Urinary bladder (tissue), 4 donors: ENCODE measurements around the gene PTPRH. TPM values are rescaled to one million over a fixed set of nuclear protein-coding genes. Genes with fewer than 3 reads are reported as not detected.

Source experiments
- DNase-seq: peaks from one replicate; pipeline ENCODE4 v3.0.0-alpha.2; 2015; ENCODE audit errors: extremely low spot score
- H3K27ac ChIP-seq: one replicate; pipeline ENCODE4 v1.5.1; 2013; ENCODE audit warnings: low read depth, mild to moderate bottlenecking, moderate library complexity
- H3K36me3 ChIP-seq: one replicate; pipeline ENCODE4 v1.6.1; 2013; ENCODE audit warnings: mild to moderate bottlenecking, moderate library complexity; ENCODE audit not compliant: insufficient read depth
- H3K4me1 ChIP-seq: one replicate; pipeline ENCODE4 v1.6.1; 2013; ENCODE audit warnings: mild to moderate bottlenecking, moderate library complexity; ENCODE audit not compliant: insufficient read depth
- H3K4me3 ChIP-seq: one replicate; pipeline ENCODE4 v1.5.1; 2013; ENCODE audit warnings: low read depth, low read length
- WGBS: extraction: QIAGEN DNeasy Blood & Tissue Kit; methylation state at CpG from one replicate; pipeline ENCODE4 v1.1.7; 2013; 5-methylcytosine and 5-hydroxymethylcytosine counted together
- polyA plus RNA-seq: library from polyadenylated mRNA; stranded (reverse); fragments of 200-250 nt; gene quantifications from one replicate; pipeline ENCODE4 v1.2.3, GENCODE V29; 2013
- total RNA-seq: library from RNA; depleted of rRNA; stranded (reverse); fragments of >200 nt; gene quantifications from one replicate; pipeline ENCODE4 v1.2.3, GENCODE V29; 2014
- donor health status: healthy with polysubstance abuse.
- donor health status: healthy.

Gene PTPRH
- total and polyA plus RNA-seq, 2 donors: 1.6 to 3.6 TPM

DNA sequence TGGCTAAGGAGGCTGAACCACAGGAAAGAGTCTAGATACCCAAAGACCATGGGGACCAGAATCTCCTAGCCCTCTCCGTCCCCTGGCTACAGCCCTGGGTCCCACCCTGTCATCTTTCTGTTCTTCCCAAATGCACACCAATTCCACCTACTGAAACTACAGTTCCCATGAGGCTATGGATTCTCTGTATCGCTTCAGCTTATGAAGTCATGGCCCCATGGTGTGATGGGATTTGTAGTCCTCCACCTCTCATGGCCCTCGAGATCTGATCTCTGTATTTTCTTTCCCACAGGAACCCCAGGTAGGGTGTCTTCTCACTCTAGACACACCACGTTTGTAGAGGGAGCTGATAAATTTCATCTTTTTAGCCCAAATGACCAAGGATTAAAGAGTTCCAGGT is 11.8 kb downstream of the PTPRH start:
- Histone ChIP-seq H3K4me3 (no peak overlapping the region), H3K36me3 (no peaks in the 10 kb centered on the region), H3K4me1 (no peaks in the 10 kb centered on the region), H3K27ac (no peak overlapping the region)
- 54% methylated on average over 4 of the region's 4 CpGs for WGBS
- no peak for DNase-seq

DNA sequence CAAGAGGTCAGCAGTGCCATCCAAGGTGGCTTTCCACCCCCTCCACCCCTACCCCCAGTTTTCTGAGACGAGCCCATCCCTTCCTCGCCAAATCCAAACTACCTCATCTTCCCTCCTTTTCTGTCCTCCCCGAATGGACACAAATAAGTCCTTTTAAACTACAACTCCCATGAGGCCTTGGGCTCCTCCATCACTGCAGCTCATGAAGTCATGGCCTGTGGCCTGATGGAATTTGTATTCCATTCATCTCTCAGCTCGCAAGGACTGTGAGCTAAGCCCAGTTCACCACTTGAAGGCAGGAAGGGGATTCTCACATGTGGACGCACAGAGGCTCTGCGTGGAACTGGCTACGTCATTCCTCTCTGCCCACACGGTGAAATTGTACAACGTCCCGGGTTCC is 12.5 kb downstream of the PTPRH start:
- 84% methylated on average over 10 of the region's 10 CpGs for WGBS
- no peaks in the 10 kb centered on the region for H3K36me3 ChIP-seq
- no peak for DNase-seq

DNA sequence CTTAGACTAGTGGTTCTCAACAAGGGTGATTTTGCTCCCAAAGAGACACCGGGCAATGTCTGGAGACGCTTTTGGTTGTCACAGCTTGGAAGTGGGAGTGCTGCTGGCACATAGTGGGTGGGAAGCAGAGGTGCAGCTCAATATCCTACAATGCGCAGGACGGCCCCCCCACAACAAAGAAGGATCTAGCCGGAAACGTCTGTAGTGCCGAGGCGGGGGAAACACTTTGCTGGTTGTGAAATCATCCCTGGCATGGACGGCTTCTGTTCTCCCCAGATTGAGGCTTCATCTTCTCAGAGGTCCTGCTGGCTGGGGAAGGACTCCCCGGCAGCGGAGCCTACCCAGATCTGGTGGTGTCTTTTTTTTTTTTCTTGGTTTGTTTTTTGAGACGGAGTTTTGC is 15.8 kb downstream of the PTPRH start:
- Histone ChIP-seq H3K36me3 (no peaks in the 10 kb centered on the region), H3K27ac (no peak overlapping the region)
- DNase-seq: no peak

More for the DNA sequence above, 12.5 kb downstream of the PTPRH start:
- H3K4me1 ChIP-seq: no peaks in the 10 kb centered on the region
- no peak overlapping the region for H3K27ac ChIP-seq
- H3K4me3 ChIP-seq: no peak overlapping the region

DNA sequence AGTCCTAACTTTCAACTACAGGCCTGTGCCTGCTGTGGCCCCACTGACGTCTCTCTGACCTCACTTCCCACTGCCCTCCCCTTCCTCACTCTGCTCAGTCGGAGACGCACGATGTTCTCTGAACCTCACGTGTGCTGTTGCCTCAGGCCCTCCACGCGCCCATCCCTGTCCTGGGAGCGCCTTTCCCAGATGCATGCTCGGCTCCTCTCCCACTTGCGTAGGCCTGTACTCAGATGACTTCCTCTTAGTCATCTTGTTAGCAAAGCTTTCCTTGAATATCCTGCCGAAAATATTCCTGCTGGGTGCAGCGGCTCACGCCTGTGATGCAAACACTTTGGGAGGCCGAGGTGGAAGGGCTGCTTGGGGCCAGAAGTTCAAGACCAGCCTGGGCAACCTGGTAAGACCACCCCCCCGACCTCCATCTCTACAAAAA is 19.9 kb downstream of the PTPRH start:
- no peaks in the 10 kb centered on the region for H3K36me3 ChIP-seq
- no peak for DNase-seq
- no peak overlapping the region for H3K4me3 ChIP-seq
- no peaks in the 10 kb centered on the region for H3K4me1 ChIP-seq
- WGBS: 55% methylated on average over 15 of the region's 15 CpGs
- H3K27ac ChIP-seq: no peak overlapping the region

More for the DNA sequence above, 15.8 kb downstream of the PTPRH start:
- Histone ChIP-seq H3K4me3 (no peak overlapping the region), H3K4me1 (no peaks in the 10 kb centered on the region)
- WGBS: 77% methylated on average over 12 of the region's 12 CpGs

- Histone ChIP-seq H3K27ac (no peak overlapping the region), H3K4me1 (no peaks in the 10 kb centered on the region), H3K4me3 (no peak overlapping the region), H3K36me3 (no peaks in the 10 kb centered on the region)
- DNase-seq: no peak
- 64% methylated on average over 8 of the region's 8 CpGs for WGBS
Observed at GRCh38 chr19:55188625-55189024, 20.7 kb downstream of the PTPRH start.

DNA sequence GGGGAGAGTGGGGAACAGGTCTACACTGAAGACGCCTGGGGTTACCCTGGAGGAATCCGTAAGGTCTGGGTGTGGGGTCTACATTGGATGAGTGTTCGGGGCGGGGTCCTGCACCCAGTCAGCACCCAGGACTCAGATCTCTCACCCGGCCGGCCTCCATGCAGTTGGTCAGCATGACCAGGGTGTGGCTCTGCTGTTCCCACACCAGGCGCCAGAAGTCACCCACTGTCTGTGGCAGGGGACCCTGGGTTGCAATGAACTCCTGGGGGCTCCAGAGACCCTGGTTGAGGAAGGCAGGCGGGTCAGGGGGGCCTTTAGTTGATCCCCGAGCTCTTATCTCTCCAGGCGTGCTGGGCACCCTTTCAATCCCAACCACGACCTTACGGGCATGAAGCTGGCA is 23.2 kb downstream of the PTPRH start:
- WGBS: 74% methylated on average over 12 of the region's 12 CpGs
- Histone ChIP-seq H3K36me3 (no peaks in the 10 kb centered on the region), H3K4me1 (no peaks in the 10 kb centered on the region), H3K27ac (no peak overlapping the region), H3K4me3 (no peak overlapping the region)
- no peak for DNase-seq

- H3K4me1 ChIP-seq: no peaks in the 10 kb centered on the region
- H3K4me3 ChIP-seq: no peak overlapping the region
- 68% methylated on average over 20 of the region's 20 CpGs for WGBS
- no peak overlapping the region for H3K27ac ChIP-seq
- no peak for DNase-seq
- no peaks in the 10 kb centered on the region for H3K36me3 ChIP-seq
Observed at GRCh38 chr19:55181740-55182139, 27.6 kb downstream of the PTPRH start.

- no peak within 1 kb of the TSS for H3K4me3 ChIP-seq
Observed at GRCh38 chr19:55179606-55180484, 29.5 kb downstream of the PTPRH start, which contains the start of gene SYT5. Gene SYT5, minus strand, starts transcription at chr19:55180289. Its CDS starts 1,248 bp downstream, at chr19:55179041.

DNA sequence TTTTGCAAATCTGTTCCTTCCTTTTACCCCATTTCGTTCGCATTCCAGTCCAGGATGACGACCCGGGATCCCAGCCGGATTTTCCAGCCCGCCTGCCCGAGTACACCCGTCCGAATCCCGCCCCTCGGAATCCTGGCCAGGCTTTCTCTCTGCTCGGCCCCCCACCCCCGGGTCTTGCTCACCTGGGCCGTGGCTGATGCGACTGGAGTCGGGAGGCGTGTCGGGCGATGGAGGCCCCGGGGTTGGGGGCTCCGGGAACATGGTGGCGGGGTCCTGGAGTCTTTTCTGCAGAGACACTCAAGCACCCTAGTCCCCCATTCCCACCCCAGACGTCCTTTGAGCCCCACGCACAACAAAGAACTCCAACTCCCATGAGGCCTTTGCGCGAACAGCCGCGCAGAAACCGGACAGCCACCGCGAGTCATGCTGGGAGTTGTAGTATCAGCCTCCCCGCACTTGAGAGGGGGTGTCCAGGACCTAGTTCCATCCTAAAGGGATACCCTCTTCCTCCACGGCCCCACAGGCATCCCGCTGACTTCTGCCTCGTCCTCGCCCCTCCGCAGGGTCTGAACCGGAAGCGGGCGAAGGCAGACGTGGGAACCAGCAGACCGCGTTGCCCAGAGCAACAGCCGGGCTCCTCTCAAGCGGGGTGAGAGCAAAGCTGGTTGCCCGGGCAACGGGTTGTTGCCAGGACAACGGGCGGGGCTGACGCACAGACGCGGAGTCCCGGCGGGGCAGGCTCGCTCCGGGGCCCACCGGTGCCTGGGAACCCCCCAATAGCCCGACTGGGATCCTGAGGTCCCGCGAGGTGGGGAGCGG is 30.3 kb downstream of the PTPRH start:
- H3K4me1 ChIP-seq: no peaks in the 10 kb centered on the region
- H3K27ac ChIP-seq: no peak overlapping the region
- peak; percentile 31 for DNase-seq
- WGBS: 3% methylated on average over 61 of the region's 61 CpGs
- no peak overlapping the region for H3K4me3 ChIP-seq
- H3K36me3 ChIP-seq: no peaks in the 10 kb centered on the region

More at GRCh38 chr19:55179606-55180484, 29.5 kb downstream of the PTPRH start, which contains the start of gene SYT5:
- 1% methylated on average over 68 of the region's 68 CpGs for WGBS
- H3K36me3 ChIP-seq: no peaks in the 10 kb centered on the region
- no peaks in the 10 kb centered on the region for H3K4me1 ChIP-seq
- no peak within 1 kb of the TSS for H3K27ac ChIP-seq
- DNase-seq: no peak

DNA sequence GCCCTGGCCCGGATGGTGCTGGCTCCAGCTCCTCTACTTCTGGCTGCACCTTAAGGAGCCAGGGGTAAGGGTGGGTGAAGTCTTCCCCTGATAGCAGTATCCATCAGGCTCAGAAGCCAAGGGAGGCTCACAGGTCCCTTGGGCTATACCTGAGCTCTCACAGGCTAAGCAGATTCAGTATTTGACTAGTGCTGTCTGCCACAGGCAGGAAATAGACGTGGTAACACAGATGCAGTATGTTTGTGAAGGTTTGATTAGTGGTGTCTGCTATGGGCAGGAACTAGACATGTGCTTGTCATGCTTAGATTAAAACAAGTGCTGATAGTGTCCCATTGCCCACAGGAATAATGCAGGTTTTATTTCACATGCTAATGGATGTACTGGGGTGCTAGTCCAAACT is 33.2 kb downstream of the PTPRH start:
- no peak overlapping the region for H3K4me3 ChIP-seq
- H3K27ac ChIP-seq: no peak overlapping the region
- no peaks in the 10 kb centered on the region for H3K36me3 ChIP-seq
- no peaks in the 10 kb centered on the region for H3K4me1 ChIP-seq
- 41% methylated on average over 2 of the region's 2 CpGs for WGBS
- no peak for DNase-seq

DNA sequence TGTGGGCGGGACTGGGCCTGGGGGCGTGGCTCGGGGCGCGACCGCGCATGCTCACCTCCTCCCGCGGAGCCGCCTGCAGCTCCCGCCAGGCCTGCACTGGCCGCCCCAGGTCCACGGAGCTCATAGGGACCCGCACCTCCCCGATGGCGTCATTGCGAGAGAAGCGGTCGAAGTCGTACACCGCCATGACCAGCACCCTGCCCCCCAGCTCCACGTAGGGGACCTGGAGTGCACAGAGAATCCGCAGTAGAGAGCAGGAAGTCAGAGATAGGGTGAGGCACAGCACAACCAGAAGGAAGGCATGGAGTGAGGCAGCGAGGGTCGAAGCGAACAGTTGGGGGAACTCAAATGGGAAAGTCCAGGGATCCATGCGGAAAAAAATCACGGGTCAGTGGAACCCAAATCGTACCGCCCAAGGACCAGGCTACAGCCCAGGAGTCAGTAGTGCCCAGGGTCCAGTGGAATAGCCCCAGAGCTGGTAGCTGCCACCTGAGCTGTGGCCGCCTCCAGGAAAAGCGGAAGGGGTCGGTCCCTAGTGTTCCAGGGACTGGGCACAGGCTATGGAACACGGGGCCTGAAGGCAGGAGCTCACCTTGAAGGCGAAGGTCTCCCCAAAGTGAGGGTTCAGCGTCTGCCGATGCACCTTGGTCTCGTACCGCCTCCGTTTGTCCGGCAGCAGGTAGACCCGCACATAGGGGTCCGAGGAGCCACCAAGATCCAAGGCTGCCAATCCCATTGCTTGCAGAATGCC is 34.0 kb downstream of the PTPRH start:
- no peaks in the 10 kb centered on the region for H3K4me1 ChIP-seq
- H3K36me3 ChIP-seq: no peaks in the 10 kb centered on the region
- no peak overlapping the region for H3K4me3 ChIP-seq
- whole genome bisulfite sequencing: 57% methylated on average over 43 of the region's 43 CpGs
- no peak for DNase-seq
- H3K27ac ChIP-seq: no peak overlapping the region

DNA sequence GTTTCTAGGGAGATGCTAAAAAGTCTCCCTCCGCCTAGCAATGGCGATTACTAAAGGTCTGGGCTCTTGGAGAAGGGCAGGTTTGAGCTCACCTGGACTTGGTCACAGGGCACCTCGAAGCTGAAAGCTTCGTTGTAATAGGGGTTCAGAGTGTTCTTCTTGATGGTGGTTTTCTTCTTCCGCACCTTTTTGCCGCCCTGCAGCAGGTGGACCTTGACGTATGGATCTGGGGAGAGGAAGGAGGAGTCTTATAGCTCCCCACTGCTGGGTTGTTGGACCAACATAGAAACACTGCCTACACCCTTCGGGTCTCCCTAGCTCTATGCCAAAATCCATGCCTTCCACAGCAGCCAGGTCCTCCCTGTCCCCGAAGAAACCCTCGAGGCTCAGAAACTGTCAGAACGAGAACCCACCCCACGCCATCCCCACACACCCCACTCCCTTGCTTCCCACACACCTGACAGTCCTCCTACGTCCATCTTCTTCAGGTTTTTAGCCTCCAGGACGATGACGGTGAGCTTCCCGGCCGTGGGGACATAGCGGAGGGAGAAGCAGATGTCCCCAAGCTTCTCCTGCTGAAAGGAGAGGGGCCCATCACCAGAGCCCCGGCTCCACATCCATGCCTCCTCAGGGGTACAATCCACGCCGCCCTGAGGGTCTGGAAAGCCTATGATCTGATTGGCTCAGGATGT is 34.7 kb downstream of the PTPRH start:
- DNase-seq: no peak
- no peak overlapping the region for H3K4me3 ChIP-seq
- H3K4me1 ChIP-seq: no peaks in the 10 kb centered on the region
- H3K27ac ChIP-seq: no peak overlapping the region
- no peaks in the 10 kb centered on the region for H3K36me3 ChIP-seq
- WGBS: 59% methylated on average over 21 of the region's 21 CpGs
